Brain microvascular endothelial cell (primary cell): ENCODE results near the gene IL22.

ENCODE experiments used
- DNase-seq: peaks from one replicate; pipeline ENCODE4 v3.0.0-alpha.2; 2020
- H3K27ac ChIP-seq: fragments of 250-450 bp; sonication (Bioruptor Pico); 2 replicates; pipeline ENCODE4 v1.5.1; 2020; ENCODE audit warnings: mild to moderate bottlenecking, moderate library complexity
- H3K27me3 ChIP-seq: fragments of 250-450 bp; sonication (Bioruptor Pico); replicated peaks from 2 replicates; pipeline ENCODE4 v1.5.1; 2020; ENCODE audit warnings: mild to moderate bottlenecking
- H3K36me3 ChIP-seq: fragments of 250-450 bp; sonication (Bioruptor Pico); replicated peaks from 2 replicates; pipeline ENCODE4 v1.5.1; 2020; ENCODE audit warnings: mild to moderate bottlenecking
- H3K4me3 ChIP-seq: 2 replicates; pipeline ENCODE4 v1.5.1; 2011; ENCODE audit warnings: low read depth, mild to moderate bottlenecking, control low read depth, low read length, moderate library complexity
- in situ Hi-C: cut with HindIII; loops from 2 replicates; pipeline ENCODE4 v1.10.0; 2017; ENCODE audit warnings: low sequenced_read_pairs, low pct_ligation_motif_present
- TF ChIP-seq, protein P1 (sequence below): IDR thresholded peaks from 2 replicates; pipeline ENCODE4 v1.5.1; 2011; ENCODE audit warnings: low read depth, mild to moderate bottlenecking, moderate library complexity, low read length, control low read depth, inconsistent platforms; ENCODE audit errors: missing control alignments

The IL22 gene

DNA sequence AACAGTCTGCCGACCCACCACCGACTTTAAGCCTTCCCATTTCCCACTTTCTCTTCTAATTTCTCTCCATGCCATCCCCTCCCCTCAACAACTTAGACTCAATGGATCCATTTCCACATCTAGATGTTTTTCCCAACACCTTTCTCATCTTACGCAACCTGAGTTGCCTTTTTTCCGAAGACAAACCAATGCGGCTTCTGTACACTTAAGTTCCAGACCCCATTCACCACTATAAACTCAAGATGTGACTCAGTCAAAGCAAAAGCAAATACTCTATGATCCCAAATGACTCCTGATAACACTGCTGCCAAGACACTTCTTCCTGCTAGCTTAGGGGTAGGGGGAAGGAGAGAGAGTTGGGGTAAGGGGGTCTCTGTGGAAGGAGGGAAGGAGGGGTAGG lies 1.3 kb downstream of the IL22 start:
- DNase-seq: no peak
- TF ChIP-seq, protein P1, sequence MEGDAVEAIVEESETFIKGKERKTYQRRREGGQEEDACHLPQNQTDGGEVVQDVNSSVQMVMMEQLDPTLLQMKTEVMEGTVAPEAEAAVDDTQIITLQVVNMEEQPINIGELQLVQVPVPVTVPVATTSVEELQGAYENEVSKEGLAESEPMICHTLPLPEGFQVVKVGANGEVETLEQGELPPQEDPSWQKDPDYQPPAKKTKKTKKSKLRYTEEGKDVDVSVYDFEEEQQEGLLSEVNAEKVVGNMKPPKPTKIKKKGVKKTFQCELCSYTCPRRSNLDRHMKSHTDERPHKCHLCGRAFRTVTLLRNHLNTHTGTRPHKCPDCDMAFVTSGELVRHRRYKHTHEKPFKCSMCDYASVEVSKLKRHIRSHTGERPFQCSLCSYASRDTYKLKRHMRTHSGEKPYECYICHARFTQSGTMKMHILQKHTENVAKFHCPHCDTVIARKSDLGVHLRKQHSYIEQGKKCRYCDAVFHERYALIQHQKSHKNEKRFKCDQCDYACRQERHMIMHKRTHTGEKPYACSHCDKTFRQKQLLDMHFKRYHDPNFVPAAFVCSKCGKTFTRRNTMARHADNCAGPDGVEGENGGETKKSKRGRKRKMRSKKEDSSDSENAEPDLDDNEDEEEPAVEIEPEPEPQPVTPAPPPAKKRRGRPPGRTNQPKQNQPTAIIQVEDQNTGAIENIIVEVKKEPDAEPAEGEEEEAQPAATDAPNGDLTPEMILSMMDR: no peak
- Histone ChIP-seq H3K27me3 (no peaks in the 10 kb centered on the region), H3K4me3 (no peak overlapping the region), H3K36me3 (no peaks in the 10 kb centered on the region), H3K27ac (no peak overlapping the region)
- in situ Hi-C loops: no loop called here

DNA sequence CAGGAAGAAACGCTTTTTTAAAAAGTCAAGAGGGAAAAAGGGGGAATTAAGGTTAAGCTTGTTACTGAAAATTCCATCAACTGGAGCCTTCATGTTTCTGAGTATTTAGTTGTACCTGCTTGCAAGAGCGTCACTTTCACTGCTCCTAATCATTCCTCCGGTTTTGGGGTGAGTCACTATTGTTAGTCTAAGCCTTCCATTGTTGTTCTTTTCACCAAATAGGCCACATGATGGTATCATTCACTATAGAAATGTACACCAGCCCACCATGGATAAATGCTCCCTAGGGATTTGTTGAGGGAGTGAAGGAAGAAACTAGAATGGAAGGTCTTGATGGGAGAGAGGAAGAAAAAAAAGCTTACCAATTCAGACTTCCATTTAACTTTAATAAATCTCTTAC lies 3.0 kb downstream of the IL22 start:
- no peak overlapping the region for H3K27ac ChIP-seq
- in situ Hi-C loops: no loop called here
- TF ChIP-seq, protein P1: no peak
- DNase-seq: no peak
- no peaks in the 10 kb centered on the region for H3K36me3 ChIP-seq
- H3K27me3 ChIP-seq: no peaks in the 10 kb centered on the region
- H3K4me3 ChIP-seq: no peak overlapping the region

DNA sequence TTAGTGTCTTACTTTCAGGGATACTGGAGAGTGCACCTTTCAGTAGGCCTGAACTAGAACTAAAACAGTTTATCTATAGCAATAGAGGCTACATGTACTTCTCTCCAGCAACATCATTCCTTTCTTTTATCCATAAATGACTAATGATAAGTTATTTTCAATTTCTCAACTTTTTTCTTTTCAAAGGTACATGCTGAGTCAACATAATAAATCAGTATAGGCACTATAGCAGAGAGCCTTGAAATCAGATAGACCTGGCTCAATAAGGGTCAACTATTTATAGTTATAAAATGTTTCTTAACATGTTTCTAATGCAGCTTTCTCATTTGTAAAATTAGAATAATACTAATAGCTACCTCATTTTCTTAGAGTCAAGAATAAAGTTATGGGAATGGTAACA lies 5.6 kb downstream of the IL22 start:
- no peaks in the 10 kb centered on the region for H3K36me3 ChIP-seq
- no peak overlapping the region for H3K4me3 ChIP-seq
- H3K27me3 ChIP-seq: no peaks in the 10 kb centered on the region
- no peak overlapping the region for H3K27ac ChIP-seq
- TF ChIP-seq, protein P1: no peak
- in situ Hi-C loops: no loop called here
- no peak for DNase-seq

DNA sequence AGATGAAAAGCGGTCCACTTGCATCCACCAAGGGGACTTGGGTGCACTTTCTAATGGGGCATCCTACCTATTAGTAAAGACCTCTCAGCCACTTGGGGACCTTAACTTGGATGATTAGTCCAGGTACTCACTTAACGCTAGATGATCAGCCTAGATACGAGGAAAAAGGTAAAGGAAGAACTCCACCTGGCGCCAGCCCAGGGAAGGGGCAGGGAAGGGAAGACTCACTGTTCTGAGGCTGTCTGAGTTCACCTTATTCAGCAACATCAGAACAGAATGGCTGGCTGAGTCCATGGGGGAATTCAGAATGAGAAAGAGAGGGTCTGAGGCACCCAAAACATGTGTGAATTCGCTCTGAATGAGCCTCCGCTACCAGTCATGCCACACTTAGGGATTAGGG lies 7.1 kb downstream of the IL22 start:
- TF ChIP-seq, protein P1: no peak
- no peak for DNase-seq
- Histone ChIP-seq H3K36me3 (no peaks in the 10 kb centered on the region), H3K27me3 (no peaks in the 10 kb centered on the region), H3K4me3 (no peak overlapping the region), H3K27ac (no peak overlapping the region)
- in situ Hi-C loops: no loop called here

DNA sequence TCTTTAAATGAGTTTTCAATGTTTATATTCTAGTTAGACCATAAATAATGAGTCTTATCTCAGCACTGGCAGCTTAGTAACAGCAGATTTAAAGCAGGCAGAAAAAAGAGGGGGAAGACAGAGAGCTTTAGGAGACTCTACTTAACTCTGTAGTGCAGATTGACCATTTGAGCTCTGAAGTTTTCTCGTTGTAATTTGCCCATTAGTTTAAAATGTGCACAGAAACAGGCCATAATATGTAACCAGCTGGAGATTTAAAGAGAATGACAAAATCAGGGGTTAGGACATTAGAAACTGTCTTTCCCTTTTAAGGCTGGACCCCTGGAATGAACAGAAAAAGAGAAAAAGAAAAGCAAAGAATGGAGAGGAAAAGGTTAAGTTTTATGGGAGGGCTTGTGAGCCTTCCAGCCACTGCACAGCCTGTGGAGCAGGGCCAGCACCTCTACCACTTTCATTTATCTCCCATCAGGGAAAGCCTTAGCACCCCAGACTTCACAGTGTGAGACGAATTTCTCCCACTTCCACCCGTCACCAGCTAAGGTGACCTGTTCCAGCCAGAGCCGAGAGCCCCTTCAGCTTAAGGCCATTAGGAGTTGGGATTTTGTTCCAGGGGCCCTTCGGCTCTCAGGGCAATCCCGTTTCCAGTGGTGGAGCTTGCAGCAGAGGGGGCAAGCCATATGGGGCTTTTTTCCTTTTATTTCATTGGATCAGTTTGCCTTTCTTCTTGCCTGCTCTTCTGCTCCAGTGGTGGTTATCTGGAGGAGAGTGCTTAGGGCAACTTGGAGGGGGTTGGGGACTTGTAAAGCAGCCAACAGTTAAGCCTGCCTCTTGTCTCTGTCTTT lies 8.0 kb downstream of the IL22 start:
- Histone ChIP-seq H3K36me3 (no peaks in the 10 kb centered on the region), H3K27me3 (no peaks in the 10 kb centered on the region), H3K4me3 (no peak overlapping the region), H3K27ac (no peak overlapping the region)
- in situ Hi-C loops: no loop called here
- TF ChIP-seq, protein P1: no peak
- DNase-seq: no peak

DNA sequence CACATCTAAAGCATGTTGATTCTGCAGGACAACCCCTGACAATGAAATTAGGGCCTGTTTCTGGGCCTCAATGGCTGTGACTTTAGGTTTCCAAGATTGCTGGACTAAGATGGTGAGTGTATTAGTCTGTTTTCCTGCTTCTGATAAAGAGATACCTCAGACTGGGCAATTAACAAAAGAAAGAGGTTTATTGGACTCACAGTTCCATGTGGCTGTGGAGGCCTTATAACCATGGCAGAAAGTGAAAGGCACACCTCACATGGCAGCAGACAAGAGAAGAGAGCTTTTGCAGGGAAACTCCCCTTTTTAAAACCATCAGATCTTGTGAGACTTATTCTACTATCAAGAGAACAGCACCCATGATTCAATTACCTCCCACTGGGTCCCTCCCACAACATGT lies 10.6 kb downstream of the IL22 start:
- H3K36me3 ChIP-seq: no peaks in the 10 kb centered on the region
- TF ChIP-seq, protein P1: no peak
- H3K27me3 ChIP-seq: no peaks in the 10 kb centered on the region
- in situ Hi-C loops: no loop called here
- no peak overlapping the region for H3K4me3 ChIP-seq
- no peak for DNase-seq
- H3K27ac ChIP-seq: no peak overlapping the region
